GM12878 (cell line): ENCODE data around the gene FTO. TPM values are rescaled to one million over a fixed set of nuclear protein-coding genes. Genes with fewer than 3 reads are reported as not detected.

Source experiments
- ATAC-seq: fragments of 200-7000 bp; cut with Tn5 transposase; 3 replicates; pipeline ENCODE4 v1.9.1; 2020; ENCODE audit warnings: mild to moderate bottlenecking, moderate library complexity
- BruUV-seq: library from RNA; stranded (reverse); fragments of 400-500 nt; replicated peaks from 2 replicates; lab custom pipeline; 2021; lab: Mats Ljungman, UMichigan
- CTCF ChIA-PET: fragments of 300-600 bp; sonication (Branson Sonifier 250); formaldehyde crosslinking; extraction: SDS; loops from one replicate; lab custom pipeline; 2021; ENCODE audit warnings: inconsistent platforms; lab: Yijun Ruan, JAX
- POLR2A ChIA-PET: fragments of 350-600 bp; formaldehyde crosslinking; extraction: SDS; loops from one replicate; lab custom pipeline; 2021; ENCODE audit warnings: inconsistent platforms; lab: Charles Lee
- RAD21 ChIA-PET: fragments of 300-600 bp; sonication (Branson Sonifier 250); formaldehyde crosslinking; loops from one replicate; lab custom pipeline; 2023; ENCODE audit warnings: antibody characterized with exemption; ENCODE audit not compliant: unreplicated experiment; lab: Charles Lee
- SMC1A ChIA-PET: fragments of 300-600 bp; sonication (Branson Sonifier 250); formaldehyde crosslinking; loops from one replicate; lab custom pipeline; 2023; ENCODE audit not compliant: unreplicated experiment, uncharacterized antibody; lab: Charles Lee
- DNase-seq: peaks from one replicate; pipeline ENCODE4 v3.0.0-alpha.2; 2011; ENCODE audit warnings: low read depth, low spot score
- FAIRE-seq: peaks from 3 replicates; lab custom pipeline; 2011; peaks lifted over from hg19 to GRCh38; lab: Jason Lieb, UNC
- H2AFZ ChIP-seq: 2 replicates; pipeline ENCODE4 v1.6.0; 2011; ENCODE audit warnings: low read depth, low read length, control low read depth; ENCODE audit not compliant: control insufficient read depth
- H3K27ac ChIP-seq: 2 replicates; pipeline ENCODE4 v1.5.1; 2011; ENCODE audit warnings: control low read depth; ENCODE audit not compliant: control insufficient read depth, insufficient read depth
- H3K27me3 ChIP-seq, 2 experiments: replicated peaks in 1 of 2; 2 replicates each; pipeline versions ENCODE4 v1.6.0 to v1.6.1; 2011; ENCODE audit warnings: low read length in 1 of 2; ENCODE audit not compliant: control insufficient read depth in 2 of 2, insufficient read depth in 2 of 2
- H3K36me3 ChIP-seq, 2 experiments: 2 replicates each; pipeline ENCODE4 v1.5.1; 2011; ENCODE audit warnings: low read length in 1 of 2; ENCODE audit not compliant: control insufficient read depth in 2 of 2, insufficient read depth in 2 of 2
- H3K4me1 ChIP-seq: 2 replicates; pipeline ENCODE4 v1.6.1; 2011; ENCODE audit warnings: mild to moderate bottlenecking, low read length, moderate library complexity, mixed read lengths; ENCODE audit not compliant: control insufficient read depth, insufficient read depth
- H3K4me2 ChIP-seq: 2 replicates; pipeline ENCODE4 v1.6.0; 2011; ENCODE audit warnings: control low read depth; ENCODE audit not compliant: control insufficient read depth, insufficient read depth
- H3K4me3 ChIP-seq: fragments of 200-600 bp; sonication (generic); 2 replicates; pipeline ENCODE4 v1.5.1; 2016
- H3K79me2 ChIP-seq: 2 replicates; pipeline ENCODE4 v1.6.0; 2011; ENCODE audit warnings: low read length; ENCODE audit not compliant: control insufficient read depth, insufficient read depth
- H3K9ac ChIP-seq: 2 replicates; pipeline ENCODE4 v1.8.0; 2011; ENCODE audit warnings: low read length, control low read depth, mixed read lengths; ENCODE audit not compliant: control insufficient read depth, insufficient read depth
- H3K9me3 ChIP-seq: replicated peaks from 3 replicates; pipeline ENCODE4 v1.5.1; 2011; ENCODE audit warnings: mild to moderate bottlenecking, low read length; ENCODE audit not compliant: control insufficient read depth, insufficient read depth
- H4K20me1 ChIP-seq: 2 replicates; pipeline ENCODE4 v1.6.0; 2011; ENCODE audit not compliant: control insufficient read depth, insufficient read depth
- BCL3 ChIP-seq: IDR thresholded peaks from 2 replicates; pipeline ENCODE4 v1.6.1; 2011; ENCODE audit warnings: borderline replicate concordance, low read depth, mild to moderate bottlenecking, moderate library complexity, low read length; ENCODE audit not compliant: insufficient read depth, poor library complexity, severe bottlenecking
- CHD2 ChIP-seq: IDR thresholded peaks from 2 replicates; pipeline ENCODE4 v1.6.1; 2011; ENCODE audit warnings: low read depth, low read length, improper control_type of control experiment, borderline replicate concordance
- ELK1 ChIP-seq: IDR thresholded peaks from 2 replicates; pipeline ENCODE4 v1.6.1; 2012; ENCODE audit warnings: low read depth, low read length, improper control_type of control experiment
- FOS ChIP-seq: IDR thresholded peaks from 3 replicates; pipeline ENCODE4 v1.6.1; 2011; ENCODE audit warnings: borderline replicate concordance; ENCODE audit not compliant: insufficient read length; ENCODE audit errors: extremely low read depth
- FOXM1 ChIP-seq: IDR thresholded peaks from 2 replicates; pipeline ENCODE4 v1.6.1; 2012; ENCODE audit warnings: low read depth, mild to moderate bottlenecking, inconsistent platforms, low read length, moderate library complexity
- MEF2B ChIP-seq: fragments of 450-650 bp; IDR thresholded peaks from 2 replicates; pipeline ENCODE4 v1.6.1; 2018; ENCODE audit warnings: mild to moderate bottlenecking, moderate library complexity; ENCODE audit not compliant: partially characterized antibody, poor library complexity, severe bottlenecking
- MTA3 ChIP-seq: IDR thresholded peaks from 2 replicates; pipeline ENCODE4 v1.6.1; 2012; ENCODE audit warnings: low read length, inconsistent platforms, borderline replicate concordance
- NBN ChIP-seq: fragments of 450-650 bp; IDR thresholded peaks from 2 replicates; pipeline ENCODE4 v1.6.1; 2016
- NR2C1 ChIP-seq: fragments of 450-650 bp; IDR thresholded peaks from 2 replicates; pipeline ENCODE4 v1.6.1; 2017; ENCODE audit warnings: antibody characterized with exemption, mild to moderate bottlenecking, moderate library complexity
- PAX8 ChIP-seq: fragments of 450-650 bp; IDR thresholded peaks from 2 replicates; pipeline ENCODE4 v1.6.1; 2017; ENCODE audit warnings: mild to moderate bottlenecking, moderate library complexity
- PBX3 ChIP-seq: IDR thresholded peaks from 2 replicates; pipeline ENCODE4 v1.6.1; 2011; ENCODE audit warnings: mild to moderate bottlenecking, low read depth, low read length, moderate library complexity; ENCODE audit not compliant: insufficient replicate concordance
- RELA ChIP-seq: fragments of 450-650 bp; IDR thresholded peaks from 2 replicates; pipeline ENCODE4 v1.8.0; 2014; ENCODE audit warnings: borderline replicate concordance; ENCODE audit not compliant: partially characterized antibody
- RFX5 ChIP-seq: IDR thresholded peaks from 2 replicates; pipeline ENCODE4 v1.6.1; 2011; ENCODE audit warnings: low read depth, low read length, improper control_type of control experiment
- SMARCA5 ChIP-seq: fragments of 450-650 bp; IDR thresholded peaks from 2 replicates; pipeline ENCODE4 v1.6.1; 2017; ENCODE audit warnings: mild to moderate bottlenecking
- SP1 ChIP-seq: IDR thresholded peaks from one replicate; pipeline ENCODE4 v1.6.1; 2011; ENCODE audit warnings: low read depth, low read length
- ZBED1 ChIP-seq: IDR thresholded peaks from 2 replicates; pipeline ENCODE4 v1.6.1; 2016; ENCODE audit warnings: borderline replicate concordance
- ZNF24 ChIP-seq: fragments of 450-650 bp; IDR thresholded peaks from 2 replicates; pipeline ENCODE4 v1.6.1; 2017; ENCODE audit warnings: antibody characterized with exemption, mild to moderate bottlenecking
- WGBS: methylation state at CpG from one replicate; pipeline ENCODE4 v1.1.6; 2016; ENCODE audit warnings: low lambda C conversion rate; ENCODE audit not compliant: insufficient replicate concordance, insufficient coverage; ENCODE audit errors: missing lambda C conversion rate; 5-methylcytosine and 5-hydroxymethylcytosine counted together
- in situ Hi-C: fragments of 300-500 bp; cut with MboI; formaldehyde crosslinking; loops from 9 replicates; pipeline ENCODE4 v1.14.3; 2018; ENCODE audit warnings: mixed read lengths
- intact Hi-C: fragments of 100-400 bp; cut with micrococcal nuclease; formaldehyde crosslinking; loops from one replicate; pipeline ENCODE4 v1.14.2; 2022; ENCODE audit not compliant: unreplicated experiment
- polyA plus RNA-seq, 11 experiments: library from polyadenylated mRNA; depleted of rRNA in 4 of 11; unstranded in 6 of 11; stranded (reverse) in 5 of 11; fragments of >200 nt; fragmentation: Nextera tagmentation in 4 of 11; fragmentation: Illumina TruSeq in 1 of 11; extraction: Ambion mirVana in 4 of 11; extraction: Trizol in 1 of 11; gene quantifications; 1 replicate in 1 of 11; 2 replicates in 10 of 11; pipeline versions ENCODE4 v1.2.1 to v1.2.3, GENCODE V29; 2011 to 2016; ENCODE audit warnings: inconsistent platforms in 2 of 11, missing spikeins in 2 of 11, low read depth in 1 of 11
- total RNA-seq, 4 experiments: library from RNA; depleted of rRNA in 3 of 4; stranded (reverse); fragments of >200 nt in 3 of 4; fragmentation: Illumina TruSeq in 1 of 4; extraction: Trizol in 1 of 4; gene quantifications; 2 replicates each; pipeline versions ENCODE4 v1.2.1 to v1.2.3, GENCODE V29; 2013 to 2021

FTO gene
- total and polyA plus RNA-seq, 10 of the 15 experiments (the other 5 are each of a cell fraction or from before 2014, with no cell fraction given): 20.1 to 55.0 (median 47.0) TPM

GRCh38 chr16:53761962-53762703 lies 58.2 kb downstream of the FTO start:
- ChIA-PET RAD21 (no interaction called here), CTCF (no interaction called here), SMC1A (interaction anchor here (0.6 kb wide), 1 partner anchor 129 kb away, joined by 4 read pairs; no protein-coding TSS in a partner anchor), POLR2A (no interaction called here)
- Histone ChIP-seq H3K27ac (no peak overlapping the region), H3K79me2 (no peaks in the 10 kb centered on the region), H3K9ac (no peak overlapping the region), H3K4me3 (no peak overlapping the region), H2AFZ (no peak overlapping the region), H3K27me3 (no peaks in the 10 kb centered on the region), H4K20me1 (no peaks in the 10 kb centered on the region), H3K9me3 (no peaks in the 10 kb centered on the region; the same call in 2 of the 3 replicates), H3K4me1 (no peaks in the 10 kb centered on the region), H3K4me2 (no peak overlapping the region), H3K36me3 (no peaks in the 10 kb centered on the region)
- TF ChIP-seq SMARCA5 (no peak), RELA (no peak), PBX3 (no peak), ZBED1 (no peak), FOXM1 (no peak), ZNF24 (no peak), PAX8 (no peak), NR2C1 (no peak), MEF2B (no peak), RFX5 (no peak), MTA3 (no peak), ELK1 (no peak), FOS (no peak), NBN (no peak), BCL3 (no peak), SP1 (no peak), CHD2 (no peak)
- DNase-seq (no peak), FAIRE-seq (no peak), ATAC-seq (no peak)
- WGBS: 65% methylated on average over 4 of the region's 4 CpGs
- in situ Hi-C loops (no loop called here), intact Hi-C loops (no loop called here)
- BruUV-seq: no TSS peak
